K562 (cell line): ENCODE measurements around the gene RARG. TPM values are rescaled to one million over a fixed set of nuclear protein-coding genes. Genes with fewer than 3 reads are reported as not detected.

ENCODE experiments used
- CREBBP ChIP-seq: IDR thresholded peaks from one replicate; pipeline ENCODE4 v1.6.1; 2012; ENCODE audit warnings: low read depth, mild to moderate bottlenecking, control low read depth, inconsistent platforms, low read length
- ERF ChIP-seq: fragments of 450-650 bp; formaldehyde crosslinking; IDR thresholded peaks from 2 replicates; pipeline ENCODE4 v1.4.0; 2020; ENCODE audit warnings: mild to moderate bottlenecking, mixed read lengths
- ETV1 ChIP-seq: fragments of 450-650 bp; conservative IDR thresholded peaks from 2 replicates; pipeline ENCODE4 v1.6.1; 2016; ENCODE audit warnings: missing genetic modification characterization, control low read depth, low read depth, missing compliant biosample characterization
- FOXK2 ChIP-seq, 2 experiments: fragments of 450-650 bp; IDR thresholded peaks in 1 of 2; conservative IDR thresholded peaks in 1 of 2; 2 replicates each; pipeline ENCODE4 v1.6.1; 2016; ENCODE audit warnings: low read depth in 2 of 2, mild to moderate bottlenecking in 1 of 2
- GABPB1 ChIP-seq: sonication (generic); formaldehyde crosslinking; IDR thresholded peaks from 2 replicates; pipeline ENCODE4 v1.8.0; 2022; ENCODE audit warnings: mild to moderate bottlenecking, missing genetic modification reagents
- JUND ChIP-seq, 2 experiments: IDR thresholded peaks; 2 replicates in 1 of 2; 3 replicates in 1 of 2; pipeline ENCODE4 v1.6.1; 2011; ENCODE audit warnings: borderline replicate concordance in 2 of 2, low read depth in 2 of 2, low read length in 2 of 2, improper control_type of control experiment in 1 of 2, missing biosample characterization in 1 of 2, missing genetic modification characterization in 1 of 2, missing genetic modification reagents in 1 of 2
- KAT7 ChIP-seq: sonication (generic); formaldehyde crosslinking; IDR thresholded peaks from 2 replicates; pipeline ENCODE4 v1.8.0; 2022; ENCODE audit warnings: missing genetic modification reagents, mild to moderate bottlenecking, borderline replicate concordance
- MEIS2 ChIP-seq: fragments of 450-650 bp; IDR thresholded peaks from 2 replicates; pipeline ENCODE4 v1.6.1; 2014; ENCODE audit warnings: mild to moderate bottlenecking; ENCODE audit not compliant: partially characterized antibody
- NR1H2 ChIP-seq: sonication (generic); formaldehyde crosslinking; IDR thresholded peaks from 2 replicates; pipeline ENCODE4 v1.4.0; 2020; ENCODE audit warnings: mild to moderate bottlenecking, missing genetic modification reagents
- RBBP5 ChIP-seq: fragments of 200-600 bp; sonication (generic); IDR thresholded peaks from 2 replicates; pipeline ENCODE4 v1.6.1; 2012; ENCODE audit warnings: borderline replicate concordance, mild to moderate bottlenecking, low read length, control low read depth, inconsistent platforms; ENCODE audit not compliant: insufficient read depth, poor library complexity, severe bottlenecking
- SIN3A ChIP-seq, 2 experiments: fragments of 150-350 bp in 1 of 2; IDR thresholded peaks; 2 replicates each; pipeline ENCODE4 v1.6.1; 2011 to 2016; ENCODE audit warnings: borderline replicate concordance in 2 of 2, low read depth in 2 of 2, low read length in 2 of 2, mild to moderate bottlenecking in 2 of 2, moderate library complexity in 2 of 2; ENCODE audit not compliant: control insufficient read depth in 1 of 2
- SRF ChIP-seq, 2 experiments: fragments of 250-450, 450-650 bp in 1 of 2; sonication (Bioruptor Pico) in 1 of 2; sonication (generic) in 1 of 2; formaldehyde crosslinking; IDR thresholded peaks; 2 replicates each; pipeline versions ENCODE4 v1.5.0 to v1.5.1; 2020 to 2022; ENCODE audit warnings: mild to moderate bottlenecking in 1 of 2, missing genetic modification reagents in 1 of 2
- ZBTB2 ChIP-seq: fragments of 450-650 bp; IDR thresholded peaks from 2 replicates; pipeline ENCODE4 v1.6.1; 2016; ENCODE audit warnings: antibody characterized with exemption
- ZFX ChIP-seq: sonication (generic); formaldehyde crosslinking; IDR thresholded peaks from 2 replicates; pipeline ENCODE4 v1.8.0; 2022; ENCODE audit warnings: mild to moderate bottlenecking, missing genetic modification reagents, moderate library complexity
- ZNF217 ChIP-seq: sonication (generic); formaldehyde crosslinking; IDR thresholded peaks from 2 replicates; pipeline ENCODE4 v1.8.0; 2022; ENCODE audit warnings: mild to moderate bottlenecking, missing genetic modification reagents
- ZNF324 ChIP-seq: fragments of 250-450 bp; sonication (Bioruptor Pico); IDR thresholded peaks from 2 replicates; pipeline ENCODE4 v1.4.0; 2020; ENCODE audit warnings: mild to moderate bottlenecking
- ZNF561 ChIP-seq: fragments of 450-650 bp; formaldehyde crosslinking; conservative IDR thresholded peaks from 2 replicates; pipeline ENCODE4 v1.4.0; 2020; ENCODE audit warnings: mild to moderate bottlenecking, moderate library complexity
- ZNF609 ChIP-seq: sonication (generic); formaldehyde crosslinking; IDR thresholded peaks from 2 replicates; pipeline ENCODE4 v1.8.1; 2023; ENCODE audit warnings: missing genetic modification reagents, mild to moderate bottlenecking, borderline replicate concordance
- polyA plus RNA-seq, 8 experiments: library from polyadenylated mRNA; depleted of rRNA in 4 of 8; stranded (reverse) in 5 of 8; unstranded in 3 of 8; fragments of >200 nt; fragmentation: Nextera tagmentation in 2 of 8; fragmentation: Illumina TruSeq in 1 of 8; extraction: Ambion mirVana in 2 of 8; extraction: Trizol in 1 of 8; gene quantifications; 2 replicates each; pipeline versions ENCODE4 v1.2.1 to v1.2.3, GENCODE V29; 2011 to 2014; ENCODE audit warnings: inconsistent platforms in 1 of 8, missing spikeins in 1 of 8
- total RNA-seq, 7 experiments: library from RNA; depleted of rRNA in 6 of 7; stranded (reverse); fragments of >200 nt in 6 of 7; fragmentation: Illumina TruSeq in 2 of 7; extraction: Trizol in 2 of 7; gene quantifications; 2 replicates each; pipeline versions ENCODE4 v1.2.1 to v1.2.3, GENCODE V29; 2011 to 2021; ENCODE audit warnings: low replicate concordance in 1 of 7
- TF ChIP-seq, protein P1 (sequence below): sonication (generic); formaldehyde crosslinking; IDR thresholded peaks from 2 replicates; pipeline ENCODE4 v1.8.0; 2022; ENCODE audit warnings: mild to moderate bottlenecking, low read depth, missing genetic modification reagents

The RARG gene
- total and polyA plus RNA-seq, 9 of the 15 experiments (the other 6 are each of a cell fraction or from before 2014, with no cell fraction given): 0.18 to 7.6 (median 3.8) TPM

- TF ChIP-seq SIN3A (IDR thresholded peaks at IDR 0.05; ENCODE audit: borderline replicate concordance in 2 of 2, control insufficient read depth in 1 of 2, low read depth in 2 of 2, low read length in 2 of 2) (peak in 1 of 2 experiments; percentile 57; a peak in 1 of 4 replicates), ZFX (peak; percentile 20; the same call in 1 of the 2 replicates), ERF (no peak), CREBBP (no peak), GABPB1 (CRISPR knock-in tag) (no peak), ETV1 (tag) (0 out of 2 replicates have a peak, but pooled peaks have one; percentile 1), ZNF609 (CRISPR knock-in tag) (no peak), FOXK2 (conservative IDR thresholded peaks at IDR 0.05 in 1 of 2, IDR thresholded peaks at IDR 0.05 in 1 of 2; ENCODE audit: low read depth in 2 of 2) (peak in 1 of 2 experiments; percentile 6; a peak in 1 of 4 replicates), NR1H2 (no peak), RBBP5 (peak; percentile 16), ZBTB2 (peak; percentile 7; the same call in 1 of the 2 replicates), ZNF217 (CRISPR knock-in tag) (no peak), SRF (CRISPR knock-in tag; IDR thresholded peaks at IDR 0.05) (no peak), ZNF324 (CRISPR knock-in tag) (peak; percentile 54; the same call in 1 of the 2 replicates), ZNF561 (CRISPR knock-in tag) (0 out of 2 replicates have a peak, but pooled peaks have one; percentile 11), MEIS2 (no peak), KAT7 (CRISPR knock-in tag) (0 out of 2 replicates have a peak, but pooled peaks have one; percentile 54), JUND (IDR thresholded peaks at IDR 0.05; ENCODE audit: borderline replicate concordance, low read depth, low read length) (no peak), JUND (tag; IDR thresholded peaks at IDR 0.05; ENCODE audit: borderline replicate concordance, low read depth, low read length) (no peak)
- TF ChIP-seq, protein P1, sequence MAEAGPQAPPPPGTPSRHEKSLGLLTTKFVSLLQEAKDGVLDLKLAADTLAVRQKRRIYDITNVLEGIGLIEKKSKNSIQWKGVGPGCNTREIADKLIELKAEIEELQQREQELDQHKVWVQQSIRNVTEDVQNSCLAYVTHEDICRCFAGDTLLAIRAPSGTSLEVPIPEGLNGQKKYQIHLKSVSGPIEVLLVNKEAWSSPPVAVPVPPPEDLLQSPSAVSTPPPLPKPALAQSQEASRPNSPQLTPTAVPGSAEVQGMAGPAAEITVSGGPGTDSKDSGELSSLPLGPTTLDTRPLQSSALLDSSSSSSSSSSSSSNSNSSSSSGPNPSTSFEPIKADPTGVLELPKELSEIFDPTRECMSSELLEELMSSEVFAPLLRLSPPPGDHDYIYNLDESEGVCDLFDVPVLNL (CRISPR knock-in tag): no peak
Observed at GRCh38 chr12:53252349-53252916, 20.4 kb upstream of the RARG start (continued).
